Peyer's patch (tissue), 4 donors: ENCODE measurements around the gene FCER2.

Experiments used
- POLR2A ChIP-seq, 2 donors: fragments of 450-650 bp; IDR thresholded peaks; one replicate each; pipeline ENCODE4 v1.5.1; 2017; ENCODE audit warnings: antibody characterized with exemption in 2 of 2, mild to moderate bottlenecking in 2 of 2, moderate library complexity in 2 of 2
- TF ChIP-seq, protein P1 (sequence below), 6 experiments: fragments of 450-650 bp in 4 of 6; fragments of 200-600 bp in 2 of 6; sonication (generic) in 1 of 6; IDR thresholded peaks; one replicate each; pipeline ENCODE4 v1.5.1; 2017 to 2019; ENCODE audit warnings: antibody characterized with exemption in 6 of 6, mild to moderate bottlenecking in 3 of 6, moderate library complexity in 1 of 6

DNA sequence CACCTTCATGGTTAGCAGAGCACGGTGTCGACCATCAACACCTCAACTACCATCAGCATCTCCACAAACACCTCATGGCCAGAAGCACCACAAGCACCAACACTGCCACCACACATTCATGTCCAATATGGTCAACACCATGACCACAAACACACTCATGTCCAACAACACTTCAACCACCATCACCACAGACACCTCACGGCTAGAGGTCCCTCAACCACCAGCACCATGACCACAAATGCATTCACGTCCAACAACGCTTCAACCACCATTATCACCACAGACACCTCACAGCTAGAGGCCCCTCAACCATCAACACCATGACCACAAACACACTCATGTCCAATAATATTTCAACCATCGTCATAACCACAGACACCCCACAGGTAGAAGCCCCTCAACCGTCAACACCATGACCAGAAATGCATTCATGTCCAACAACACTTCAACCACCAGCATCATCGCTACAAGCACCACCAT, 11.1 kb downstream of the FCER2 start:
- TF ChIP-seq, protein P1, sequence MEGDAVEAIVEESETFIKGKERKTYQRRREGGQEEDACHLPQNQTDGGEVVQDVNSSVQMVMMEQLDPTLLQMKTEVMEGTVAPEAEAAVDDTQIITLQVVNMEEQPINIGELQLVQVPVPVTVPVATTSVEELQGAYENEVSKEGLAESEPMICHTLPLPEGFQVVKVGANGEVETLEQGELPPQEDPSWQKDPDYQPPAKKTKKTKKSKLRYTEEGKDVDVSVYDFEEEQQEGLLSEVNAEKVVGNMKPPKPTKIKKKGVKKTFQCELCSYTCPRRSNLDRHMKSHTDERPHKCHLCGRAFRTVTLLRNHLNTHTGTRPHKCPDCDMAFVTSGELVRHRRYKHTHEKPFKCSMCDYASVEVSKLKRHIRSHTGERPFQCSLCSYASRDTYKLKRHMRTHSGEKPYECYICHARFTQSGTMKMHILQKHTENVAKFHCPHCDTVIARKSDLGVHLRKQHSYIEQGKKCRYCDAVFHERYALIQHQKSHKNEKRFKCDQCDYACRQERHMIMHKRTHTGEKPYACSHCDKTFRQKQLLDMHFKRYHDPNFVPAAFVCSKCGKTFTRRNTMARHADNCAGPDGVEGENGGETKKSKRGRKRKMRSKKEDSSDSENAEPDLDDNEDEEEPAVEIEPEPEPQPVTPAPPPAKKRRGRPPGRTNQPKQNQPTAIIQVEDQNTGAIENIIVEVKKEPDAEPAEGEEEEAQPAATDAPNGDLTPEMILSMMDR (IDR thresholded peaks at IDR 0.05), result no peak
- TF ChIP-seq POLR2A (IDR thresholded peaks at IDR 0.05), result no peak
